HG02852 (cell line): ENCODE results near the gene HSPG2.
"Not testable (repeated sequence)": the region's sequence is repeated elsewhere in the genome, so short reads cannot be mapped to it uniquely, and the experiment has no call there.

Experiments used
- ATAC-seq: cut with Tn5 transposase; IDR thresholded peaks from one replicate; pipeline ENCODE4 v1.9.1; 2021; ENCODE audit warnings: mild to moderate bottlenecking, moderate library complexity; ENCODE audit not compliant: unreplicated experiment

The HSPG2 gene

DNA sequence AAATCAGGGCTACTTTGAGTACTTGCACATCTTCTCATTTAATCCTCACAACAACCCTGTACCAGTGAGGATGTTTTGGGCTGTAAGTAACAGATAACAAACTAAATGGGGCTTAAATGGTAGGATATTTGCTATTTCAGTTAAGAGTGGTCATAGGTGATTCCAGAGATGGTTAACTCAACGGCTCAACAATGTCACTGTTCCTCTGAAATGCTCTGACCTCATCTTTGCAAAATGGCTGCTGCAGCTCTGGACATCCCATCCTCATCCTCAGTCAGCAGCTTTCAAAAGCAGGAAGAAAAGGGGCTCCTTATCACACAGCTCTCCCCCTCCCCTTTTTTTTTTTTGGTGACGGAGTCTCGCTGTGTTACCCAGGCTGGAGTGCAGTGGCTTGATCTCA is 123.6 kb downstream of the HSPG2 start:
- no peak for ATAC-seq

DNA sequence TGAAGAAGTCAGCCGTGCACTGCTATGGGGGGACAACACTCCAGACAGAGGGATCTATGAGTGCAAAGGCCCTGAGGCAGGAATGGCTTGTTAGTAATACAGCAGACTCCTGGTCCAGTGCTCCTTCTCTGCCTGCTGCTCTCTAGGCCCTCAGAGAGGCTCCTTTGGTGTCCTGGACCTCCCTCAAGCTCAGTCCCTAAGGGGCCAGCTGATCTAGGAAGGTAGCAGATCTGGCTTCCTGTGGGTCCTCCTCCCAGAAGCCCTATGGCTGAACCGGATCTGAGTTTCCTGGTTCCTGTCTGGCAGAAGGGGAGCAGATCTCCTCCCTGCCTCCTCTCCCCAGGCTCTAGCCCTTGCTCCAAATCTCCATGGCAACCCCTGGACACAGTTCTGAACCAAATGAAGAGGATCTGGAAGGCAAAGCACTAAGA is 125.2 kb downstream of the HSPG2 start, which contains the start of gene LDLRAD2:
LDLRAD2 (plus strand) TSS at position 391 of the 431 bp plus-strand sequence. CDS start 187 bp downstream, outside the sequence.
- ATAC-seq, result no peak

DNA sequence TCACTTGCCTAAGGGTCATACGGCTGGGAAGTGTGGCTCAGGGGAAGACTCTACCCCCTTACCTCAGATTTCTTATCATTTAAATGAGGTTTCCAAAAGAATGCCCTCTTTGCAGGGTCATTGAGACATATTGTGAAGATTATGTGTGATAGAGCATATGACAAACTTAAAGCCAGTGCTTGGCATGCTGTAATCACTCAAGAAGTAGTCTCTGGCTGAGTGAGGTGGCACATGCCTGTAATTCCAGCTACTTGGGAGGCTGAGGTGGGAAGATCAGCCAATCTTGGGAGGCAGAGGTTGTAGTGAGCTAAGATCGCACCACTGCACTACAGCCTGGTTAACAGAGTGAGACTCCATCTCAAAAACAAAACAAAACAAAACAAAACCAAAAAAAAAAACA is 132.6 kb downstream of the HSPG2 start:
- ATAC-seq, result no peak

DNA sequence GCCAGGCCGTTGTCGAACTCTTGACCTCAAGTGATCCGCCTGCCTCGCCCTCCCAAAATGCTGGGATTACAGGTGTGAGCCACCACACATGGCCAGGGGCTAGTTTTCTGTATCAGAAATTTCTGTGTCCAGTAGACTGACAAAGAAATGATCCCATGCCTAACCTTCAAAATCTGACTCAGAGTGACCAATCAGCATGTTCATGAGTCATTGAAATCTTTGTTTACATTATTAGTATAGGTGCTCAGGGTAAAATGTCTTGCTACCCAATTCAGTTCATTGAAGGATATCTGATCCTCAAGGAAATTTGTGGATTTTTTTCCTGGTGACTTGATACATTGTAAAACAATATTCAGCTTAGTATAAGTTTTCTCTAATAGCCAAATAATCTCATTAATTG is 136.0 kb downstream of the HSPG2 start:
- ATAC-seq, result no peak

DNA sequence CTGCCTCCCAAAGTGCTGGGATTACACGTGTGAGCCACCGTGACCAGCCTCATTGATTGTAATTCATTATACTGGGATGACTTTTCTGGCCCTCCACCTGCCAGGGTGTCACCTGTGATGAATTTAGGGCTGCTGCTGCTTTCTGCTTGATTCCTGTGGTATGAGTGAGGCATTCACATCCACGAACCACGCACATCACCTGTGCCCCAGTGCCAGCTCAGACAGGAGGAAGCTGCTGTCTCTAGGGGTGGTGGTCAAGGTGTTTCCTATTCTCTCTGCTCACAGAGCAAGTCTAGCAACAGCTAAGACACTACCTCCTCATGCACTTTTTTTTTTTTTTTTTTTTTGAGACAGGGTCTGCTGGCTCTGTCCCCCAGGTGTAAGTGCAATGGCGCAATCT is 137.4 kb downstream of the HSPG2 start:
- no peak for ATAC-seq

DNA sequence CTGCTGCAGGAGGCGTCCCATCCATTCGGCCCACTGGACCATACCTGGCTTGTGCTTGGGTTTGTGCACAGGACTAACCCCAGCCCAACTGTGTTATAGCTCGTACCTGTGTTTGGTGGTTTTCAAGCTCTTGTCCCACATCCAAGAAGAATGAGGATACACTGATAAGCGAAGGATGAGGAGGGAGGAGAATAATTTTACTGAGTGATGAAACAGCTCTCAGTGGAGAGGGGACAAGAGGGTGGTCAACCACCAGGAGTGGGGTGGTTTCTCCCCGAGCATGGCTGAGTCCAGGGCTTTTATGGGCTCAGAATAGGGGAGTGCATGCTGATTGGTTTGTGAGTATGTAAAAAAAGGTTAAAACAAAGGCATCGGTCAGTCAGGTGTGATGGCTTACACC is 142.0 kb downstream of the HSPG2 start:
- ATAC-seq, result no peak

DNA sequence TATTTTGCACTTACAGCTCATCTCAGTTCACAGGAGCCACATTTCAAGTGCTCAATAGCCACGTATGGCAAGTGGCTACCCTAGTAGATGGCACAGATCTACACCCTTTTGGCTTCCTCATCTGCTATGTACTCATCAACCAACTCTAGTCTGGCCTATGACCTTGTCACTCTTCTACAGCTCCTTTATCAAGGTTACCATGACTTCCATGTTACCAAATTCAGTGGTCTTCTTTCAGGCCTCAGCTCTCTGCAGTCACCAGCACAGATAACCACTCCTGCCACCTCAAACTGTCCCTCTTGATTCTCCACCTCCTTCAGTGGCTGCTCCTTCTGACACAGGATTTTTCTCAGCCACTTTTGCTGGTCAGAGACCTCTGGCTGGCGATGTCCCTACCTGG is 142.5 kb downstream of the HSPG2 start:
- no peak for ATAC-seq

DNA sequence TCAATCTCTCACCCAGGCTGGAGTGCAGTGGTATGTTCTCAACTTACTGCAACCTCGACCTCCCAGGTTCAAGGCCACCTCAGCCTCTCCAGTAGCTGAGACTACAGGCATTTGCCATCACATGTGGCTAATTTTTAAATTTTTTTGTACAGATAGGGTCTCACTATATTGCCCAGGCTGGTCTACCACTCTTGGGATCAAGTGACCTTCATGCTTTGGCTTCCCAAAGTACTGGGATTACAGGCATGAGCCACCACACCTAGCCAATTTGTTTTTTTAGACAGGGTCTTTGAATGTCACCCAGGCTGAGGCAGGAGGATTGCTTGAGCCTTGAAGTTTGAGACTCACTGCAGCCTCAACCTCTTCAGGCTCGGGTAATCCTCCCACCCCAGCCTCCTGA is 144.0 kb downstream of the HSPG2 start:
- ATAC-seq, result no peak

DNA sequence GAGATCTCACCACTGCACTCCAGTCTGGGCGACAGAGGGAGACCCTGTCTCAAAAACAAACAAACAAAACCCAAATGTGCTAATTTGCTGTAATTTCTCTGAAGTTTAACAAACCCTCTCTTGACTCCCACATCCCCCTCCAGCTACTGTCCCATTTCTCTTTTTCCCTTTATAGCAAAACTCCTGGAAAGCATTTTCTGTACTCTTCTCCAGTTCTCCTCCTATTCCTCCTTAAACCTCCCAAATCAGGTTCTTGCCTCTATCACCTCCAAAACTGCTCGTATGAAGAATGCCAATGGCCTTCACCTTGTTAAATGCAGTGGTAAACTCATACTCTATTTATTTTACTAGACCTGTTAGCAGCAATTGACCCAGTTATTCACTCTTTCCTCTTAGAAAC is 150.5 kb downstream of the HSPG2 start:
- no peak for ATAC-seq

DNA sequence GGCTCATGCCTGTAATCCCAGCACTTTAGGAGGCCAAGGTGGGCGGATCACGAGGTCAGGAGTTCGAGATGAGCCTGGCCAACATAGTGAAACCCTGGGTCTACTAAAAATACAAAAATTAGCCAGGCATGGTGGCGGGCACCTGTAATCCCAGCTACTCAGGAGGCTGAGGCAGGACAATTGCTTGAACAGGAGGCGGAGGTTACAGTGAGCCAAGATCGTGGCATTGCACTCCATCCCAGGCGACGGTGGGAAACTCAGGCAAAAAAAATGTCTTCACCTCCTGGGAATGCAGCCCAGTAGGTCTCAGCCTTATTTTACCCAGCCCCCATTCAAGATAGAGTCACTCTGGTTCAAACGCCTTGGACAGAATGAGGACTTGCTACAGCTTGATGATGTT is 151.3 kb downstream of the HSPG2 start:
- not testable (repeated sequence) for ATAC-seq

DNA sequence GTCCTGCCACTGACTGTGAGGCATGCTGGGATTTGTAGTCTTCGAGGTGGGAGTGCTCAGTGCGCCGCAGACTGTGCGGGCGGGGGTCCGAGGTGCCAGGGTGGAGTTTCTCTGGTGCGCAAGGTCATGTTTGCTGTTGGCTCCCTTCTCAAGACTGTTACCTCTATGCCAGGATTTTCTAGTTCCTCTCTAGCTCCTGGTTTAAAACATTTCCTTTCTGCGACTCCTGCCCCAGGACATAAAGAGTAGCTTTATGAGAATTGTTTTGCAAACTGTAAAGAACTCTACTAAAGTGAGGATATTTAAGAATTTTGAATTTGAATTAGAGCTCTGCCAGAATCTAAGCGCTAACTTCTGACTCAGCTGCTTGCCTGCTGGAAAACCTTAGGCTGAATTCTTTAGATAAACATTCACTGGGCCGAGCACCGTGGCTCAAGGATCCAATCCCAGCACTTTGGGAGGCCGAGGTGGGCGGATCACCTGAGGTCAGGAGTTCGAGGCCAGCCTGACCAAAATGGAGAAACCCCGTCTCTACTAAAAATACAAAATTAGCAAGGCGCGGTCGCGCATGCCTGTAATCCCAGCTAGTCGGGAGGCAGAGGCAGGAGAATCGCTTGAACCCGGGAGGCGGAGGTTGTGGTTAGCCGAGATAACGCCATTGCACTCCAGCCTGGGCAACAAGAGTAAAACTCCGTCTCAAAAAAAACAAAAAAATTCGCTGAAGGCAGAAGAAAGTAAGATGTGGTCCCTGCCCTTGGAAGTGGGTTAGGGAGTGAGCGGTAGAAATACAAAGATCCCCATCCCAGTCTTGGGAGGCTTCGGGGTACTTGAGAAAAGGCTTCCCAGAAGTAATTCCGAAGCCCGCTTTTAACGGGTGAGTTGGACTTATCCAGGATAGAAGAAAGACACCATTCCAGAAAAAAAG is 153.2 kb downstream of the HSPG2 start:
- no peak for ATAC-seq

DNA sequence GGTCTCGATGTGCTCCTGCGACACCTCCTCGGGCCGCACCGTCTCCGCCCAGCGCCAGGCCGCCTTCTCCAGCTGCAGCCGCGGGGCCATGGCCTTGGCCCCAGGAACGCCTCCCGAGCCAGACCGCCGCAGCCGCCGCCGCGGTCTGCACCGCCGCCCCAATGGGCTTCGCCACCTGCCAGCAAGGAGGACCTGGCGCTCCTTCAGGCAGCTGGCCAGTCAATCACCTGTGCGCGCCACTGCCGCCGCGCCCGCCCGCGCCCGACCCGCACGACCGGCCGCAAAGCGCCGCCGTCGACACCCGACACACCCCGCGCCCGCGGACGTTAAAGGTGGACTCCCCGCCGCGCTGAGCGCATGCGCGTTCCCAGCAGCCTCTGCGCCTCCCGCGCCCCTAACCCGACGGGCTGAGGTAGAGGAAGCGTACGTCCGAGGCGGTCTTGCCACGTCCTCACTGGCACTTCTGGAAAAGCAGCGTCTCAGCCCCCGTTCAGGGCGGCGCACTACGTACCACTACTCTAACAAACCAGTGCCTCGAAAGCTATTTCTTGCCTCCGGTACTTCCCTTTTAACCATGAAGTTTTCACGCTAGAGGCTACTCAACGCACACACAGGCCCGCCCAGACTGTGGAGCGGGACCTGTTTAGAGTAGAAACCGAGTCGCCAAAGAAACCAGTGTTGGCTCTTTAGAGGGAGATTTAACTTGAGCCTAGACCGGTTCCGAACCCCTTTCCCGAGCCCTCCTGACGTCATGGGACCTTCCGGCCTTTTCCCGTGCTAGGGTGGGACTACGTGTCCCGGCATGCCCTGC is 154.0 kb downstream of the HSPG2 start, which contains the start of gene USP48:
USP48 (minus strand) TSS at position 282 of the 811 bp plus-strand sequence; CDS start at position 90, 192 bp downstream.
- peak; percentile 66 for ATAC-seq

DNA sequence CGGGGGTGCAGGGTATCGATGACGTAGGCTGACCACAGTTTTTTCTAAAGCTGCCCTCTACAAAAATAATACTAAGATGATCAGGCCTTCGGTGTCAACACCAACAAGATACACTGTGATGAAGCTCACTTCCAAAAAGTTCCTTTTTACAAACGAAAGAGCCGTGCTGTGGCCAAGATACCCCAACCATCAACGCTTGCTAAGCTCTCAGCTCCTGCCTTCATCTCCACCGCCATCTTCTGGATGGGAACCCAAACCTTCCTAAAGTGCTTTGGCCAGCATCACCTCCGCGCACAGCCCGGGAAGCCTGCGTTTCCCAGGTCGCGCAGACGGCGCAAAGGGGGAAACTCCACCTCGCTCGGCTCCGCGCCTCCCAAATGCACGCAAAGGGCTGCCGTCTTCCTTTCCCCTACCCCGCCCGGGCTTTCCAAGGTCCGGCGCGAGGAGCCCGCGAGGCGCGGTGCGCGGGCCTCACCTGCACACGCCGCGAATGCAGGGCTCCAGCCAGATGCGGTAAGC is 154.7 kb downstream of the HSPG2 start:
- ATAC-seq, result peak; percentile 17

DNA sequence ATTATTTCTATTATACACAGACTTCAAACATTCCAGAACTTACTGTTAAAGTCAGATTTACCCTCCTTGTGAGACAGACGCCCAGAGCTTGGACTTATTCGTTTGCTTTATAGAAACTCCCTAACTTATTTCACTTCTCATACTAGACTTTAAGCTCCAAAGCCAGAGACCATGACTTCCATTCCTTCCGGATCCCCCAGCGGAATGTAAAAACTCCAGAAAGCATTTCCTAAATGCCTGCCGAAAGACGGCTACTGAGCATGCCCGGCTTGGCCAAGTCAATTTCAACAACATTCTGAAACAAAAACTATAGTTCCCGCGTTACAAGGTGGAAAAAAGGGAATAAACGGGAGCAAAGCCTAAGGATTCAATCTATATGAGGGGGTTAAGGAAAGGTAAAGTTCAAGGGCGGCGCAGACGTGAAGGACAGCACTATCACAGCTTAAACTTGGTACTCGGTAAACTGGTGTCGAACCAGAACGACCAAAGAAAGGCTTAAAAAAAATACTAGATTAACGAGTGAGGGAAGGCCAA is 155.2 kb downstream of the HSPG2 start:
- ATAC-seq, result no peak

DNA sequence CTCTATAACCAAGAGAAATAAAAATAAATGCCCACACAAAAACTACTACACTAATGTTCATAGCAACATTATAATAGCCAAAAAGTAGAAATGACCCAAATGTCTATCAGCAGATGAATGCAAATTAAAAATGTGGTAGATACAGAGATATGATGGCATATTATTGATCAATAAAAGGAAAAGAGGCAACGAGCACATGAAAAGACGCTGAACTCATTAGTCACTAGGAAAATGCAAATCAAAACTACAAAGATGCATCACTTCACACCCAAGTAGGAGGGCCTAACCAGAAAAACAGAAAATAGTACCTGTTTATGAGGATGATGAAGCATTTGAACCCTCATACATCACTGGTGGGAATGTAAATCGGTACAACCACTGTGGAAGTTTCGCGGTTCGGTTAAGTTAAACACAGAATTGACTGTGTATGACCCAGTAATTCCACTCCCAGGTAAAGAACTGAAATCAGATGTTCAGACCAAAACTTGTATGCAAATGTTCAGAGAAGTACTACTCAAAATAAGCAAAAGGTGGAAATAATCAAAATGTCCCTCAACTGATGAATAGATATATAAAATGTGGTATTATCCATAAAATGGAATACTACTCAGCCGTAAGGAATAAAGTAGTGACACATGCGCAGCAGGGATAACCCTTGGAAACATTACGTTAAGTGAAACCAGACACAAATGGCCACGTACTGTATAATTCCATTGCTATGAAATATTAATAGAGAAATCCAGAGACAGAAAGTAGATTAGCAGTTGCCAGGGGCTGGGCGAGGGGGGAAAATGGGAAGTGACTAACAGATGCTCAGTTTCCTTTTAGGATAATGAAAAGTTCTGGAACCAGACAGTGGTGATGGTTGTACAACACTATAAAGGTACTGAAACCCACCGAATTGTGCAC is 157.2 kb downstream of the HSPG2 start:
- no peak for ATAC-seq

DNA sequence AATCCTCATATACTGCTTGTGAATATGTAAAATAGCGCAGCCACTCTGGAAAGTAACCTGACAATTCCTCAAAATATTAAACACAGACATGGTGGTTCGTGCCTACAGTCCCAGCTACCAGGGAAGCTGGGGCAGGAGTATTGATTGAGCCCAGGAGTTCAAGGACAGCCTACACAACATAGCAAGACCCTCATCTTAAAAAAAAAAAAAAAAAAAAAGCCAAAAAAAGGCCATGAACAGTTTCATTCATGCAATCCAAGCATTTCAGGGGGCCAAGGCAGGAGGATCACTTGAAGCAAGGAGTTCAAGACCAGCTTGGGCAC is 158.7 kb downstream of the HSPG2 start:
- ATAC-seq, result no peak

DNA sequence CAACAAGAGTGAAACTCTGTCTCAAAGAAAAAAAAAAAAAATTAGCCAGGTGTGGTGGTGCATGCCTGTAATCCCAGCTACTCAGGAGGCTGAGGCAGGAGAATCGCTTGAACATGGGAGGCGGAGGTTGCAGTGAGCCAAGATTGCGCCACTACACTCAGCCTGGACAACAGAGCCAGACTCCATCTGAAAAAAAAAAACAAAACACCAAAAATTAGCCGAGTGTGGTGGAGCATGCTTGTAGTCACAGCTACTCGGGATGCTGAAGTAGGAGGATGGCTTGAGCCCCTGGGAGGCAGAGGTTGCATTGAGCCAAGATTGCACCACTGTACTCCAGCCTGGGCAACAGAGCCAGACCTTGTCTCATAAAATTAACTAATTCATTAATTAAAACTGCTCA is 160.2 kb downstream of the HSPG2 start:
- not testable (repeated sequence) for ATAC-seq

DNA sequence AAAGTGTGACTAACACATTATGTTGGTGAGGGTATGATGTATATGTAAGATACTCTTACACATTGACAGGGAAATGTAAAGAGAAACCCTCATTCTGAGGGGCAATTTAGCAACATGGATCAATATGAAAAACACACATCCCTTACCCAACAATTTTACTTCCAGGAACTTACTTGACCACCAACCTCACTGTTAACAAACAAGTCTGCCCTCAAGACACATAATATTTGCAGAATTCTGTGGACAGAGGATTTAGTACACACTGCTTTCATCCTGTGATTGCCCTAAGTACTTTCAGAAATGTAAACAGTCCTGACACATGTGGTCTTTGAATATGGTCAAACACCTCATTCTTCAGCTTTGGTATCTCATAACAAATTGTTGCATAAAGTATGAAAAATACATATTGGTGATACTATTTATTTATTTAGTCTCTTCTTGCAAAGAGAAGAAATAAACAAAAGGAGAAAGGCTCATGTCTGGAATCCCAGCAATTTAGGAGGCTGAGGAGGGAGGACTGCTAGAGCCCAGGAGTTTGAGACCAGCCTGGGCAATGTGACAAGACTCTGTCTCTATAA is 161.0 kb downstream of the HSPG2 start:
- ATAC-seq, result no peak

DNA sequence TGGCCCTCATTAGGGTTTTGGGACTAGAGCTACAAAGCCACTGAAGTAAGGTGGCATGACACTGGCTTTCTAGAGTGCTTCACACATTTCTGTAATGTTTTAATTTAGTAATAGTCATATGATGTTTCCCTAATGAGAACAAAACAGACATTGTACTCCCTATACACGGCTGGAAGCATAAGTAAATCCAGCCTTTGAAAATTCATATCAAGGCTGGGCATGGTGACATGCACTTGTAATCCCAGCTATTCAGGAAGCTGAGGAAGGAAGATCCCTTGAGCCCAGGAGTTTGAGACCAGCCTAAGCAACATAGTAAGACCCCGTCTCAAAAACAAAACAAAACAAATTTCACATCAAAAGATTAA is 161.6 kb downstream of the HSPG2 start:
- ATAC-seq, result no peak
